Endothelial cell (in vitro differentiated cells): ENCODE data around the gene TMEM115. TPM values are rescaled to one million over a fixed set of nuclear protein-coding genes. Genes with fewer than 3 reads are reported as not detected.

Experiments
- DNase-seq: peaks from one replicate; pipeline ENCODE4 v3.0.0; 2021; ENCODE audit warnings: low spot score
- H3K27ac Mint-ChIP-seq: one replicate; pipeline ENCODE4 v1.8.0; 2021; ENCODE audit warnings: mixed read lengths, inconsistent platforms; ENCODE audit not compliant: unreplicated experiment
- H3K27me3 Mint-ChIP-seq: one replicate; pipeline ENCODE4 v1.8.0; 2021; ENCODE audit warnings: mild to moderate bottlenecking, moderate library complexity, mixed read lengths, inconsistent platforms; ENCODE audit not compliant: unreplicated experiment
- H3K36me3 Mint-ChIP-seq: one replicate; pipeline ENCODE4 v1.8.0; 2021; ENCODE audit warnings: mild to moderate bottlenecking, low read depth, mixed read lengths, inconsistent platforms; ENCODE audit not compliant: unreplicated experiment
- H3K4me1 Mint-ChIP-seq: one replicate; pipeline ENCODE4 v1.8.0; 2021; ENCODE audit warnings: mild to moderate bottlenecking, mixed read lengths, inconsistent platforms; ENCODE audit not compliant: unreplicated experiment
- H3K4me3 Mint-ChIP-seq: one replicate; pipeline ENCODE4 v1.8.0; 2021; ENCODE audit warnings: mild to moderate bottlenecking, mixed read lengths, inconsistent platforms; ENCODE audit not compliant: unreplicated experiment
- H3K9me3 Mint-ChIP-seq: one replicate; pipeline ENCODE4 v1.8.0; 2021; ENCODE audit warnings: mixed read lengths, inconsistent platforms; ENCODE audit not compliant: unreplicated experiment
- CTCF ChIP-seq: fragments of 200-600 bp; sonication (generic); IDR thresholded peaks from one replicate; pipeline ENCODE4 v1.5.0; 2021; ENCODE audit warnings: antibody characterized with exemption; ENCODE audit not compliant: unreplicated experiment
- long read RNA-seq: library from polyadenylated mRNA; unstranded; transcript quantifications from one replicate; pipeline ENCODE4 v2.0.0, GENCODE V29; 2020; ENCODE audit not compliant: unreplicated experiment
- total RNA-seq: library from RNA; stranded (reverse); fragmentation: NEBNext Ultra II Directional; extraction: Animal tissue kit (Norgen Biotek cat#: 25700); gene quantifications from one replicate; pipeline ENCODE4 v1.2.1, GENCODE V29; 2021; ENCODE audit not compliant: unreplicated experiment

Gene TMEM115
- 44.9 TPM for total RNA-seq
- long read RNA-seq, transcript TMEM115-201 (2 exons, 2,197 nt) = major isoform, 95 of 97 reads
- long read RNA-seq, partial matches to known transcripts = 1 of 97 reads
- long read RNA-seq, other reads (novel, unspliced or antisense) = 1 of 97 reads

GRCh38 chr3:50358911-50359759, at the start of gene TMEM115:
Gene TMEM115, minus strand, starts transcription at chr3:50359521. Its CDS starts 458 bp downstream, at chr3:50359063.
- H3K4me1 Mint-ChIP-seq = peaks cover 33% of the 10 kb centered on the region
- peaks cover 13% of the 10 kb centered on the region for H3K36me3 Mint-ChIP-seq
- peaks cover 6% of the 10 kb centered on the region for H3K27me3 Mint-ChIP-seq
- no peaks in the 10 kb centered on the region for H3K9me3 Mint-ChIP-seq
- TF ChIP-seq CTCF = no peak
- peak within 1 kb of the TSS; percentile 27 for H3K27ac Mint-ChIP-seq
- H3K4me3 Mint-ChIP-seq = peak within 1 kb of the TSS; percentile 94
- DNase-seq = peak; percentile 88

GRCh38 chr3:50408443-50408944, 49.2 kb upstream of the TMEM115 start:
- H3K27ac Mint-ChIP-seq = no peak overlapping the region
- no peaks in the 10 kb centered on the region for H3K36me3 Mint-ChIP-seq
- DNase-seq = no peak
- peaks cover 2% of the 10 kb centered on the region for H3K4me1 Mint-ChIP-seq
- peaks cover 5% of the 10 kb centered on the region for H3K27me3 Mint-ChIP-seq
- no peak overlapping the region for H3K4me3 Mint-ChIP-seq
- H3K9me3 Mint-ChIP-seq = no peaks in the 10 kb centered on the region
- TF ChIP-seq CTCF = no peak

- H3K4me1 Mint-ChIP-seq = peaks cover 2% of the 10 kb centered on the region
- H3K36me3 Mint-ChIP-seq = no peaks in the 10 kb centered on the region
- DNase-seq = no peak
- peak overlapping the region; percentile 7 for H3K4me3 Mint-ChIP-seq
- H3K9me3 Mint-ChIP-seq = no peaks in the 10 kb centered on the region
- H3K27me3 Mint-ChIP-seq = peaks cover 5% of the 10 kb centered on the region
- no peak for TF ChIP-seq CTCF
- H3K27ac Mint-ChIP-seq = no peak overlapping the region
Measured at GRCh38 chr3:50406487-50406886, 47.2 kb upstream of the TMEM115 start.

GRCh38 chr3:50405249-50405648, 45.9 kb upstream of the TMEM115 start:
- H3K27me3 Mint-ChIP-seq = no peaks in the 10 kb centered on the region
- TF ChIP-seq CTCF = no peak
- no peak overlapping the region for H3K27ac Mint-ChIP-seq
- DNase-seq = peak; percentile 47
- no peaks in the 10 kb centered on the region for H3K9me3 Mint-ChIP-seq
- no peak overlapping the region for H3K4me3 Mint-ChIP-seq
- H3K36me3 Mint-ChIP-seq = no peaks in the 10 kb centered on the region
- H3K4me1 Mint-ChIP-seq = peaks cover 2% of the 10 kb centered on the region

GRCh38 chr3:50401978-50402595, 42.8 kb upstream of the TMEM115 start:
- H3K4me1 Mint-ChIP-seq = no peaks in the 10 kb centered on the region
- H3K9me3 Mint-ChIP-seq = no peaks in the 10 kb centered on the region
- no peaks in the 10 kb centered on the region for H3K27me3 Mint-ChIP-seq
- H3K36me3 Mint-ChIP-seq = no peaks in the 10 kb centered on the region
- no peak for TF ChIP-seq CTCF
- no peak overlapping the region for H3K27ac Mint-ChIP-seq
- no peak for DNase-seq
- H3K4me3 Mint-ChIP-seq = no peak overlapping the region
